Keratinocyte (primary cell): ENCODE measurements around the gene WDFY1. TPM values are rescaled to one million over a fixed set of nuclear protein-coding genes. Genes with fewer than 3 reads are reported as not detected.

Experiments
- DNase-seq: peaks from one replicate; pipeline ENCODE4 v3.0.0-alpha.2; 2011; ENCODE audit warnings: low read depth, missing footprints, low spot score
- FAIRE-seq: peaks from 2 replicates; lab custom pipeline; 2011; peaks lifted over from hg19 to GRCh38; lab: Jason Lieb, UNC
- H2AFZ ChIP-seq: 2 replicates; pipeline ENCODE4 v1.6.0; 2012; ENCODE audit warnings: low read length, control low read depth, inconsistent platforms; ENCODE audit not compliant: control insufficient read depth
- H3K27ac ChIP-seq: 2 replicates; pipeline ENCODE4 v1.5.1; 2011; ENCODE audit warnings: low read length; ENCODE audit not compliant: control insufficient read depth, insufficient read depth
- H3K27me3 ChIP-seq: 3 replicates; pipeline ENCODE4 v1.6.0; 2011; ENCODE audit warnings: low read length; ENCODE audit not compliant: control insufficient read depth, insufficient read depth; ENCODE audit errors: extremely low read depth
- H3K36me3 ChIP-seq, 2 experiments: 2 replicates in 1 of 2; 3 replicates in 1 of 2; pipeline ENCODE4 v1.5.1; 2011; ENCODE audit warnings: low read length in 2 of 2, mild to moderate bottlenecking in 1 of 2; ENCODE audit not compliant: control insufficient read depth in 2 of 2, insufficient read depth in 2 of 2; ENCODE audit errors: extremely low read depth in 1 of 2
- H3K4me1 ChIP-seq: 3 replicates; pipeline ENCODE4 v1.5.1; 2011; ENCODE audit warnings: low read length; ENCODE audit not compliant: control insufficient read depth, insufficient read depth; ENCODE audit errors: extremely low read depth
- H3K4me2 ChIP-seq: 3 replicates; pipeline ENCODE4 v1.6.0; 2011; ENCODE audit warnings: low read depth, low read length; ENCODE audit not compliant: control insufficient read depth, insufficient read depth; ENCODE audit errors: extremely low read depth
- H3K4me3 ChIP-seq, 3 experiments: fragments of 200-600 bp in 1 of 3; sonication (generic) in 1 of 3; 2 replicates in 2 of 3; 3 replicates in 1 of 3; pipeline ENCODE4 v1.5.1; 2011 to 2016; ENCODE audit warnings: low read length in 3 of 3, mild to moderate bottlenecking in 3 of 3, control low read depth in 2 of 3, inconsistent platforms in 1 of 3, low read depth in 1 of 3, mixed read lengths in 1 of 3, mixed run types in 1 of 3, moderate library complexity in 1 of 3; ENCODE audit not compliant: control insufficient read depth in 2 of 3, insufficient read depth in 2 of 3; ENCODE audit errors: extremely low read depth in 1 of 3
- H3K79me2 ChIP-seq: 2 replicates; pipeline ENCODE4 v1.6.0; 2012; ENCODE audit warnings: low read length; ENCODE audit not compliant: control insufficient read depth, insufficient read depth
- H3K9ac ChIP-seq: 3 replicates; pipeline ENCODE4 v1.6.0; 2011; ENCODE audit warnings: low read length; ENCODE audit not compliant: control insufficient read depth, insufficient read depth; ENCODE audit errors: extremely low read depth
- H3K9me1 ChIP-seq: 3 replicates; pipeline ENCODE4 v1.6.0; 2011; ENCODE audit warnings: low read length; ENCODE audit not compliant: control insufficient read depth, insufficient read depth; ENCODE audit errors: extremely low read depth
- H3K9me3 ChIP-seq: 2 replicates; pipeline ENCODE4 v1.5.1; 2012; ENCODE audit warnings: low read depth, low read length; ENCODE audit not compliant: control insufficient read depth
- H4K20me1 ChIP-seq: 3 replicates; pipeline ENCODE4 v1.6.0; 2011; ENCODE audit warnings: low read length; ENCODE audit not compliant: control insufficient read depth, insufficient read depth; ENCODE audit errors: extremely low read depth
- EZH2 ChIP-seq: IDR thresholded peaks from one replicate; pipeline ENCODE4 v1.6.1; 2012; ENCODE audit warnings: inconsistent platforms, mild to moderate bottlenecking, low read length, moderate library complexity
- dilution Hi-C: fragments of 300-500 bp; cut with MboI; formaldehyde crosslinking; loops from one replicate; pipeline ENCODE4 v1.7.0; 2020; ENCODE audit warnings: low sequenced_read_pairs; ENCODE audit not compliant: extremely low pct_ligation_motif_present
- polyA plus RNA-seq, 5 experiments: library from polyadenylated mRNA; depleted of rRNA in 3 of 5; stranded (reverse) in 3 of 5; stranded (forward) in 1 of 5; unstranded in 1 of 5; fragments of >200 nt; gene quantifications; 1 replicate in 1 of 5; 2 replicates in 3 of 5; 3 replicates in 1 of 5; pipeline versions ENCODE4 v1.2.1 to v1.2.3, GENCODE V29; 2011 to 2012; ENCODE audit warnings: missing spikeins in 2 of 5, low read depth in 1 of 5, low replicate concordance in 1 of 5
- TF ChIP-seq, protein P1 (sequence below), 3 experiments: IDR thresholded peaks in 1 of 3; conservative IDR thresholded peaks in 1 of 3; optimal IDR thresholded peaks in 1 of 3; 2 replicates in 2 of 3; 3 replicates in 1 of 3; pipeline versions ENCODE3 to v1.5.1; 2011; ENCODE audit warnings: low read length in 3 of 3, mild to moderate bottlenecking in 3 of 3, moderate library complexity in 2 of 3, control low read depth in 1 of 3, inconsistent platforms in 1 of 3; ENCODE audit not compliant: insufficient read depth in 2 of 3; ENCODE audit errors: extremely low read depth in 1 of 3

The WDFY1 gene
- polyA plus RNA-seq, 1 donor (not counting 4 experiments of a cell fraction or from before 2014, with no cell fraction given): 54.9 TPM

DNA sequence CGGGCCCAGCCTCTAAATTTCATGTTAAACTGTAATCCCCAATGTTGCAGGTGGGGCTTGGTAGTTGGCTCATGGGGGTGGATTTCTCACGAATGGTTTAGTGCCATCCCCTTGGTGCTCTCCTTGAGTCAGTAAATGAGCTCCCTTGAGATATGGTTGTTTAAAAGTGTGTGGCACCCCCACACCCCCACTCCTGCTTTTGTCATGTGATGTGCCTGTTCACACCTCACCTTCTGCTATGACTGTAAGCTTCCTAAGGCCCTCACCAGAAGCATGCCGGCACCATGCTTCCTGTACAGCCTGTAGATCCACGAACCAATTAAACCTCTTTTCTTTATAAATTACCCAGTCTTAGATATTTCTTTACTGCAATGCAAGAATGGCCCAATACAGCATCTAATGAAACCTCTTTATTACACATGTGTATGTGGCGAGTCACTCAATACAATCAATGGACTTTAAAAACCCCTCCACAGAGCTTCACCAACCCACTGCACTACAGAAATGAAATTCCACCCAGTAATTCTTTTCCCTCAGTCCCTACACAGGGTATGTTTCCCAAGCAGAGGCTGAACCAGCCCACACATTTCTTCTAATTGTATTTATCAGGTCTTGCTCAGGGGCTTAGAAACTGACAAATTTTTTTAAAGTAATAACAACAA is 47.3 kb downstream of the WDFY1 start:
- H3K36me3 ChIP-seq: peaks cover 0 to 14% of the 10 kb centered on the region in 2 experiments
- no peak overlapping the region for H2AFZ ChIP-seq
- no peak overlapping the region for H3K27ac ChIP-seq
- H3K27me3 ChIP-seq: no peaks in the 10 kb centered on the region
- H3K9me3 ChIP-seq: no peaks in the 10 kb centered on the region
- H3K4me1 ChIP-seq: peaks cover 5% of the 10 kb centered on the region
- no peak overlapping the region for H3K4me2 ChIP-seq
- no peaks in the 10 kb centered on the region for H3K79me2 ChIP-seq
- H3K9me1 ChIP-seq: no peaks in the 10 kb centered on the region
- no peak overlapping the region for H3K4me3 ChIP-seq
- TF ChIP-seq, protein P1, sequence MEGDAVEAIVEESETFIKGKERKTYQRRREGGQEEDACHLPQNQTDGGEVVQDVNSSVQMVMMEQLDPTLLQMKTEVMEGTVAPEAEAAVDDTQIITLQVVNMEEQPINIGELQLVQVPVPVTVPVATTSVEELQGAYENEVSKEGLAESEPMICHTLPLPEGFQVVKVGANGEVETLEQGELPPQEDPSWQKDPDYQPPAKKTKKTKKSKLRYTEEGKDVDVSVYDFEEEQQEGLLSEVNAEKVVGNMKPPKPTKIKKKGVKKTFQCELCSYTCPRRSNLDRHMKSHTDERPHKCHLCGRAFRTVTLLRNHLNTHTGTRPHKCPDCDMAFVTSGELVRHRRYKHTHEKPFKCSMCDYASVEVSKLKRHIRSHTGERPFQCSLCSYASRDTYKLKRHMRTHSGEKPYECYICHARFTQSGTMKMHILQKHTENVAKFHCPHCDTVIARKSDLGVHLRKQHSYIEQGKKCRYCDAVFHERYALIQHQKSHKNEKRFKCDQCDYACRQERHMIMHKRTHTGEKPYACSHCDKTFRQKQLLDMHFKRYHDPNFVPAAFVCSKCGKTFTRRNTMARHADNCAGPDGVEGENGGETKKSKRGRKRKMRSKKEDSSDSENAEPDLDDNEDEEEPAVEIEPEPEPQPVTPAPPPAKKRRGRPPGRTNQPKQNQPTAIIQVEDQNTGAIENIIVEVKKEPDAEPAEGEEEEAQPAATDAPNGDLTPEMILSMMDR (optimal IDR thresholded peaks at IDR 0.05 in 1 of 3, IDR thresholded peaks at IDR 0.05 in 1 of 3, conservative IDR thresholded peaks at IDR 0.05 in 1 of 3; ENCODE audit: extremely low read depth in 1 of 3, insufficient read depth in 2 of 3, low read length in 3 of 3): no peak
- TF ChIP-seq EZH2: no peak
- FAIRE-seq (no peak), DNase-seq (no peak)
- H4K20me1 ChIP-seq: no peaks in the 10 kb centered on the region
- dilution Hi-C loops: no loop called here
- H3K9ac ChIP-seq: no peak overlapping the region

DNA sequence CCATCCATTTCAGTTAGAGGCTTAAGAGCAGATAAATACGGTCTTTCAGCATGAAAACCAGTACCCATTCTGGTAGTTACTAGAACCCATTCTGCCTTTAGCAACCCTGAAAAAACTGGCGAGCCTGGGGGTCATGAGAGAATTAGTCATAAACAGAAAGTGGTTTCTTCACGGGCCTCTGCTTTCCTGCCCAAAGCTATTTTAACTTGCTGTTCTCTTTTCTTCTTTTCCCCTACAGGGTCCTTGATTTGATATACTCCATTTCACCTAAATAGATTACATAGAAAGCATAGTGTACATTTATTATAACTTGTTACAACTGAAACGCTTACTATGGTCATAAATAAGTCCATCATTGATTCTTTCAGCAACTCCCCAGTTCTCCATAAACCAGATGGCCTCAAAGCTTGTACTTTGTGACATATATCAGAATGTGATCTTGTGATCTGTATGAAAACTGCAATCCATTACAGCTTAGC is 48.3 kb downstream of the WDFY1 start:
- no peak overlapping the region for H3K9ac ChIP-seq
- H3K9me3 ChIP-seq: no peaks in the 10 kb centered on the region
- H3K4me2 ChIP-seq: no peak overlapping the region
- H3K79me2 ChIP-seq: no peaks in the 10 kb centered on the region
- no peak overlapping the region for H2AFZ ChIP-seq
- FAIRE-seq (no peak), DNase-seq (no peak)
- no peaks in the 10 kb centered on the region for H3K9me1 ChIP-seq
- peaks cover 5% of the 10 kb centered on the region for H3K4me1 ChIP-seq
- TF ChIP-seq, protein P1 (optimal IDR thresholded peaks at IDR 0.05 in 1 of 3, IDR thresholded peaks at IDR 0.05 in 1 of 3, conservative IDR thresholded peaks at IDR 0.05 in 1 of 3; ENCODE audit: extremely low read depth in 1 of 3, insufficient read depth in 2 of 3, low read length in 3 of 3): no peak
- no peak for TF ChIP-seq EZH2
- H3K4me3 ChIP-seq: no peak overlapping the region
- dilution Hi-C loops: no loop called here
- peaks cover 0 to 14% of the 10 kb centered on the region in 2 experiments for H3K36me3 ChIP-seq
- no peaks in the 10 kb centered on the region for H3K27me3 ChIP-seq
- H3K27ac ChIP-seq: no peak overlapping the region
- no peaks in the 10 kb centered on the region for H4K20me1 ChIP-seq
